ENCODE results near the gene ITPRIPL1. TPM values are rescaled to one million over a fixed set of nuclear protein-coding genes. Genes with fewer than 3 reads are reported as not detected.

ITPRIPL1 gene
- polyA plus RNA-seq, 1 of the 3 experiments (the other 2 are of a cell fraction), result 5.0 TPM

DNA sequence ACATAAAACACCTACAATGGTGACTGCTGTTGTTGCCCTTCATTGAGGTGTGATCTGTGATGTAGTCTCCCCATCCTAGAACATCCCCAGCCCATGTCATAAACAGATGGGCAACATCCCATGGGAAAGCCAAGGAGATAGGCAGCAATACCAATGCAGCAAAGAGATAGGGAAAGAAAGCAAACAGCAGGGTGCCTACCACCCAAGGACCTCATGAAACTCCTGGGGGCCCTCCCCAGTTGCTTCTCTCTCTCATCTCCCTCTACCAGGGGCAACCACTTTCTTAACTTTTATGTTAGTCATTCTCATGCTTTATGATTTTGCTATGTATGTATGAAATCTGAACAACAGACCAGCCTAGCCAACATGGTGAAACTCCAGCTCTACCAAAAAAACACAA is 8.1 kb upstream of the ITPRIPL1 start:
- Histone ChIP-seq H3K9ac (no peak overlapping the region), H3K9me3 (no peaks in the 10 kb centered on the region), H3K9me2 (no peaks in the 10 kb centered on the region), H3K27ac (ENCODE audit: low read depth in 2 of 2, low read length in 1 of 2) (no peak overlapping the region), H3F3A (replicated peaks; ENCODE audit: insufficient read depth) (peaks cover 14% of the 10 kb centered on the region), H4K20me1 (ENCODE audit: insufficient read depth) (no peaks in the 10 kb centered on the region), H3K4me2 (no peak overlapping the region), H3K4me1 (ENCODE audit: control insufficient read depth in 1 of 2, insufficient read depth in 2 of 2, low read depth in 1 of 2, low read length in 1 of 2) (peaks cover 2 to 13% of the 10 kb centered on the region in 2 experiments; a peak in 3 of 4 replicates), H3K4me3 (ENCODE audit: low read depth in 2 of 2, low read length in 1 of 2) (no peak overlapping the region), H3K79me2 (ENCODE audit: insufficient read depth) (no peaks in the 10 kb centered on the region), H3K36me3 (replicated peaks in 1 of 2; ENCODE audit: control insufficient read depth in 1 of 2, insufficient read depth in 2 of 2, low read length in 1 of 2) (no peaks in the 10 kb centered on the region), H2AFZ (ENCODE audit: low read depth) (no peak overlapping the region), H3K27me3 (ENCODE audit: insufficient read depth) (no peaks in the 10 kb centered on the region)
- POLR2A ChIA-PET, result no interaction called here
- CTCF ChIA-PET, result no interaction called here
- TF ChIP-seq RXRA (IDR thresholded peaks at IDR 0.05; ENCODE audit: borderline replicate concordance, low read depth), result no peak
- no peak for DNase-seq

DNA sequence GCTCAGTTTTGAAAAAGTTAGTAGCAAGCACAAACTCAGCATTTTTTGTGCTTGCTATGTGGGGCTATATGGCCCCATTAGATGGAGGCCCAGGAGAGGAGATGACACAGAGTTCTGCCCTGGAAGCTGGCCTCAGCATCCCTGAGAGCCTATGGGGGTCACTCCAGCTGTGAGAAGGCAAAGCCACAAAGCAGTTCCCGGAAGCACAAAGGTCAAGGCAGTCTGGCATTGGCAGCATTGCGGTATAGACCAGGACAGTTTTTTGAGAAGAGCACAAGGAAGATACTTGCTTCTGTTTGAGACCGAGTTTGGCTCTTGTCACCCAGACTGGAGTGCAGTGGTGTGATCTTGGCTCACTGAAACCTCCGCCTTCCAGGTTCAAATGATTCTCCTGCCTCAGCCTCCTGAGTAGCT is 7.5 kb upstream of the ITPRIPL1 start:
- no peak overlapping the region for H3K4me2 ChIP-seq

More for the DNA sequence above, 7.5 kb upstream of the ITPRIPL1 start:
- Histone ChIP-seq H3K27me3 (ENCODE audit: insufficient read depth) (no peaks in the 10 kb centered on the region), H3K9me3 (no peaks in the 10 kb centered on the region), H3K36me3 (replicated peaks in 1 of 2; ENCODE audit: control insufficient read depth in 1 of 2, insufficient read depth in 2 of 2, low read length in 1 of 2) (no peaks in the 10 kb centered on the region), H3K4me3 (ENCODE audit: low read depth in 2 of 2, low read length in 1 of 2) (no peak overlapping the region), H3K27ac (ENCODE audit: low read depth in 2 of 2, low read length in 1 of 2) (no peak overlapping the region), H3F3A (replicated peaks; ENCODE audit: insufficient read depth) (peaks cover 15% of the 10 kb centered on the region), H2AFZ (ENCODE audit: low read depth) (no peak overlapping the region), H4K20me1 (ENCODE audit: insufficient read depth) (no peaks in the 10 kb centered on the region), H3K4me1 (ENCODE audit: control insufficient read depth in 1 of 2, insufficient read depth in 2 of 2, low read depth in 1 of 2, low read length in 1 of 2) (peaks cover 2 to 13% of the 10 kb centered on the region in 2 experiments; a peak in 3 of 4 replicates), H3K79me2 (ENCODE audit: insufficient read depth) (no peaks in the 10 kb centered on the region), H3K9me2 (no peaks in the 10 kb centered on the region), H3K9ac (no peak overlapping the region)
- POLR2A ChIA-PET, result no interaction called here
- WGBS (ENCODE audit: low lambda C conversion rate), result 95% methylated on average over 2 of the region's 4 CpGs
- TF ChIP-seq RAD21 (IDR thresholded peaks at IDR 0.05; ENCODE audit: low read length) (no peak), MXI1 (IDR thresholded peaks at IDR 0.05; ENCODE audit: low read depth, low read length) (no peak), YY1 (IDR thresholded peaks at IDR 0.05; ENCODE audit: low read depth) (no peak), EZH2phosphoT487 (IDR thresholded peaks at IDR 0.05; ENCODE audit: borderline replicate concordance, low read depth) (no peak), TCF12 (IDR thresholded peaks at IDR 0.05) (no peak), FOXJ3 (CRISPR knock-in tag; IDR thresholded peaks at IDR 0.05) (no peak), MEF2A (IDR thresholded peaks at IDR 0.05; ENCODE audit: borderline replicate concordance, low read depth) (no peak)
- TF ChIP-seq, protein P1, sequence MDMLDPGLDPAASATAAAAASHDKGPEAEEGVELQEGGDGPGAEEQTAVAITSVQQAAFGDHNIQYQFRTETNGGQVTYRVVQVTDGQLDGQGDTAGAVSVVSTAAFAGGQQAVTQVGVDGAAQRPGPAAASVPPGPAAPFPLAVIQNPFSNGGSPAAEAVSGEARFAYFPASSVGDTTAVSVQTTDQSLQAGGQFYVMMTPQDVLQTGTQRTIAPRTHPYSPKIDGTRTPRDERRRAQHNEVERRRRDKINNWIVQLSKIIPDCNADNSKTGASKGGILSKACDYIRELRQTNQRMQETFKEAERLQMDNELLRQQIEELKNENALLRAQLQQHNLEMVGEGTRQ (IDR thresholded peaks at IDR 0.05; ENCODE audit: borderline replicate concordance, low read depth, low read length), result no peak
- TF ChIP-seq, protein P2, sequence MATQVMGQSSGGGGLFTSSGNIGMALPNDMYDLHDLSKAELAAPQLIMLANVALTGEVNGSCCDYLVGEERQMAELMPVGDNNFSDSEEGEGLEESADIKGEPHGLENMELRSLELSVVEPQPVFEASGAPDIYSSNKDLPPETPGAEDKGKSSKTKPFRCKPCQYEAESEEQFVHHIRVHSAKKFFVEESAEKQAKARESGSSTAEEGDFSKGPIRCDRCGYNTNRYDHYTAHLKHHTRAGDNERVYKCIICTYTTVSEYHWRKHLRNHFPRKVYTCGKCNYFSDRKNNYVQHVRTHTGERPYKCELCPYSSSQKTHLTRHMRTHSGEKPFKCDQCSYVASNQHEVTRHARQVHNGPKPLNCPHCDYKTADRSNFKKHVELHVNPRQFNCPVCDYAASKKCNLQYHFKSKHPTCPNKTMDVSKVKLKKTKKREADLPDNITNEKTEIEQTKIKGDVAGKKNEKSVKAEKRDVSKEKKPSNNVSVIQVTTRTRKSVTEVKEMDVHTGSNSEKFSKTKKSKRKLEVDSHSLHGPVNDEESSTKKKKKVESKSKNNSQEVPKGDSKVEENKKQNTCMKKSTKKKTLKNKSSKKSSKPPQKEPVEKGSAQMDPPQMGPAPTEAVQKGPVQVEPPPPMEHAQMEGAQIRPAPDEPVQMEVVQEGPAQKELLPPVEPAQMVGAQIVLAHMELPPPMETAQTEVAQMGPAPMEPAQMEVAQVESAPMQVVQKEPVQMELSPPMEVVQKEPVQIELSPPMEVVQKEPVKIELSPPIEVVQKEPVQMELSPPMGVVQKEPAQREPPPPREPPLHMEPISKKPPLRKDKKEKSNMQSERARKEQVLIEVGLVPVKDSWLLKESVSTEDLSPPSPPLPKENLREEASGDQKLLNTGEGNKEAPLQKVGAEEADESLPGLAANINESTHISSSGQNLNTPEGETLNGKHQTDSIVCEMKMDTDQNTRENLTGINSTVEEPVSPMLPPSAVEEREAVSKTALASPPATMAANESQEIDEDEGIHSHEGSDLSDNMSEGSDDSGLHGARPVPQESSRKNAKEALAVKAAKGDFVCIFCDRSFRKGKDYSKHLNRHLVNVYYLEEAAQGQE (IDR thresholded peaks at IDR 0.05; ENCODE audit: low read depth, low read length), result no peak
- no peak for DNase-seq
- CTCF ChIA-PET, result no interaction called here
